Hindlimb muscle (tissue), 1 donor: Measurements from ENCODE around the gene PDYN. TPM values are rescaled to one million over a fixed set of nuclear protein-coding genes. Genes with fewer than 3 reads are reported as not detected.

Experiments used
- DNase-seq: peaks from one replicate; pipeline ENCODE4 v3.0.0-alpha.2; 2013
- polyA plus RNA-seq: library from polyadenylated mRNA; unstranded; fragments of 120-200 nt; gene quantifications from one replicate; pipeline ENCODE4 v1.2.1, GENCODE V29; 2013; ENCODE audit not compliant: insufficient read length

PDYN gene
- polyA plus RNA-seq, 1 donor: not detected

GRCh38 chr20:1932971-1933370 is 60.9 kb downstream of the PDYN start:
- no peak for DNase-seq

GRCh38 chr20:1931830-1932229 is 62.0 kb downstream of the PDYN start:
- DNase-seq: no peak

GRCh38 chr20:1930165-1930564 is 63.7 kb downstream of the PDYN start:
- DNase-seq: no peak

- DNase-seq: no peak
These were observed 64.4 kb downstream of the PDYN start for GRCh38 chr20:1929460-1929859.

DNA sequence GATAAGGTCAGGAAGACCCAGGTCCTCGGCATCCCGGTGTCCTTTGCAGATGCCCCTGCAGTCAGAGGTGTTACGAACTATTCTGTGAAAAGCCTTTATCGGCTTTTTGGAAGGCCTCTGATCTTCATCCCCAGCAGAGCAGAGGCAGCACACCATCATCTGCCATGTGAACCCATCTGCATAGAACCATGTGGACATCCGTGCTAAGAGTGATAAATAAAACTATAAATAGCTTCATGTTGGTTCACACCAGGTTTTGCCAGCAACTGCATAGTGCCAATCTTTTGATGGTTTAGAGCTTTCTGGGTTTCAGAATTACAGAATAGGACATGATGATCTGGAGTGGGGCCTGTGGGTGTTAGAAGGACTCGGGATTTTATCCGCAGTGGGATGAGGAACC is 65.1 kb downstream of the PDYN start:
- DNase-seq: no peak

Other genes starting within 250 kb of the PDYN start
- gene SIRPA, start 98.7 kb downstream of the PDYN start, polyA plus RNA-seq: 41.6 TPM
- gene STK35, start 107.8 kb upstream of the PDYN start, polyA plus RNA-seq: 8.4 TPM